Measurements from ENCODE around the gene MTOR.

The MTOR gene

GRCh38 chr1:11145741-11146140, 116.6 kb downstream of the MTOR start:
- no peak for TF ChIP-seq CTCF (conservative IDR thresholded peaks at IDR 0.05)
- TF ChIP-seq ZFX (IDR thresholded peaks at IDR 0.05) = no peak
- H3K27ac ChIP-seq = no peak overlapping the region

- H3K27ac ChIP-seq = no peak overlapping the region
Observed at GRCh38 chr1:11144570-11145256, 117.6 kb downstream of the MTOR start.

GRCh38 chr1:11143907-11144306, 118.4 kb downstream of the MTOR start:
- TF ChIP-seq CTCF (conservative IDR thresholded peaks at IDR 0.05) (no peak), ZFX (IDR thresholded peaks at IDR 0.05) (no peak)
- H3K27ac ChIP-seq = no peak overlapping the region

More at GRCh38 chr1:11144570-11145256, 117.6 kb downstream of the MTOR start:
- no peak for TF ChIP-seq ZFX (IDR thresholded peaks at IDR 0.05)
- no peak for TF ChIP-seq CTCF (conservative IDR thresholded peaks at IDR 0.05)

GRCh38 chr1:11143401-11143800, 119.0 kb downstream of the MTOR start:
- no peak for TF ChIP-seq ZFX (IDR thresholded peaks at IDR 0.05)
- no peak for TF ChIP-seq CTCF (conservative IDR thresholded peaks at IDR 0.05)
- H3K27ac ChIP-seq = no peak overlapping the region

- TF ChIP-seq CTCF (conservative IDR thresholded peaks at IDR 0.05) = no peak
- TF ChIP-seq ZFX (IDR thresholded peaks at IDR 0.05) = no peak
- no peak overlapping the region for H3K27ac ChIP-seq
Observed at GRCh38 chr1:11142618-11143391, 119.5 kb downstream of the MTOR start.

- no peak overlapping the region for H3K27ac ChIP-seq
- TF ChIP-seq CTCF (conservative IDR thresholded peaks at IDR 0.05) (no peak), ZFX (IDR thresholded peaks at IDR 0.05) (no peak)
Observed at GRCh38 chr1:11138952-11139351, 123.4 kb downstream of the MTOR start.

GRCh38 chr1:11138029-11138428, 124.3 kb downstream of the MTOR start:
- no peak for TF ChIP-seq ZFX (IDR thresholded peaks at IDR 0.05)
- H3K27ac ChIP-seq = no peak overlapping the region
